HG03139 (cell line): ENCODE results near the gene MMP24OS.

Experiments used
- ATAC-seq: cut with Tn5 transposase; IDR thresholded peaks from one replicate; pipeline ENCODE4 v1.9.1; 2021; ENCODE audit not compliant: unreplicated experiment

Gene MMP24OS

DNA sequence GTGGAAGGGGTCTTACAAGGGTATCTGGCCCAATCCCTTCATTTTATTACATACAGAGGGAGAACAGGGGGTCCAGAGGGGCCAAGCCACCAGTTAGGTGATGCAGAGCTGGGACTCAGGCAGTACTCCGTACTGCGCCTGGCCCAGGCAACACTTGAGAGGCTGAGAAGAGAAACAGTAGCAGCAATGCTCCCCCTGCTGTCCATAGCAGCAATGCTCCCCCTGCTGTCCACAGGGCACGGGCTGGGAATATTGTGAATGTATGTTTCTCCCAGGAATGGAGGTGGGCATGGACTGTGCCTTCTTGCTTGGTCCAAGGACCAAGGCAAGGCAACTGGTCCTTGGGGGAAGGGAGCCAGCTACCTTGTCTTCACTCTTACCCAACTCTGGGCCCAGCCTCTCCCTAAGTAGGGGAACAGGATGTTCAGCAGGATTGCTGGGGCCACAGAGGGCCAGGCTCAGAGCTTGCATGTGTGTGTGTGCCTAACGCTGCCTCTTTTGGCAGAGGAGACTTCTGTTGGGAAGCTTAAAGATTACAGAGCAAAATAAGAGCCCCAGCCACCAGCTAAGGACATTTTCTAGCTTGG, 29.1 kb upstream of the MMP24OS start:
- ATAC-seq: no peak

DNA sequence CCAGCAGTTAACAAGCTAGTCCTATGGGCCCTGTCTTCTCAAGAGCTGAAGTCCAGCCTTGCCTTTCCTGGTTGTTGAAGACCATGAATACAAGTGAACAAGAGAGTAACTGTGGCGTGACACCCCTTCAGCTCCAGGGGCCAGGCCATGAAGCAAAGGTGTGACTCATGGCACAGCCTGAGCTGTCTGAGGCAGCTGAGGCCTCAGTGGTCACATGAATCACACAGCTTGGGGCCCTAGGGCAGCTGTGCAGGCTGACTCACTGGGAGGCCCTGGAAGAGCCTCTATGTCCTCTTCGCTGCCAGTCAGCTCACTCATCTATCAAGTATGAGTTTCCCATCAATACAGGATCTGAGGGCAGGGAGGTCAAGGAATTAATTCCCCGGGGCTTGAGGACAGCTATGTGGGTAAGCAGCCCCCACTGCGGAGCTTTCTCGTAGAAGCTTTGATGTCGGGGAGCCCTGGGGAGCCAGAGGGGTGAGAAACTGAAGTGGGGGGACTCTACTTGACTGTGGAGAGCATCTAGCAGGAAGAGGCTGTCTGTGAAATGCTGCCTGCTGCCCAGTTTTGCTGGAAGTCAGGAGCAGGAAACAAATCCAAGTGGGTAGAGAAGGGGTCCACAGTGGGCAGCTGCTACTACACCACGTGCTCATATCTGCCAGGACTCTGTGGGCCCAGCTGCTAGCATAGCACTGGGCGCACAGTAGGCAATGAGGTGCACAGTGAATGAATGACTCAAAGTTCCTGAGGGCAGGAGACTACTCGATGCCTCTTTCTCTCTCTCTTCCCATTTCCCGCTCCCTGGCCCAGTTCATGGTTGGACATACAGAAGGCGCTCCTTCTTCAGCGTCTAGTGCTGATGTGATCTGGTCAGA, 28.0 kb upstream of the MMP24OS start:
- no peak for ATAC-seq

DNA sequence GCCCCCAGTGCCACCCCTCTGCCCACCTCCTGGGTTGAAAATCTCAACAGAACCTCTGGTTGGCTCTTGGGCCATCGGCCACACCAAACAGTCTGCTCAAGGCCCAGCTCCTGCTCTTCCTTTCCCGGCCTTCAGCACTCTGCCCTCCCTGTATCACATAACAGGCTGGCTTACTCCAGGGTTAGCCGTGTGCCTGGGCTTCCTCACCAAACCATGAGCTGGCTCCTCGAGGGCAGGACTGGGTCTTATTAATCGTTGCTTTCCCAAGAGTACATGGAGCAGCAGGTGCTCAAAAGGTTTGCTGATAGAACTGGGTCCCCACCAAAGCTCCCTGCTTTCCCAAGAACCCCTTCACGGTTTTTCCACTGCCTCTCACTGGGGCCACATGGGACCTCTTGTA, 27.0 kb upstream of the MMP24OS start:
- ATAC-seq: no peak

- ATAC-seq: no peak
These were observed 26.0 kb upstream of the MMP24OS start for GRCh38 chr20:35303735-35304491.

GRCh38 chr20:35303382-35303734, 25.4 kb upstream of the MMP24OS start:
- no peak for ATAC-seq

DNA sequence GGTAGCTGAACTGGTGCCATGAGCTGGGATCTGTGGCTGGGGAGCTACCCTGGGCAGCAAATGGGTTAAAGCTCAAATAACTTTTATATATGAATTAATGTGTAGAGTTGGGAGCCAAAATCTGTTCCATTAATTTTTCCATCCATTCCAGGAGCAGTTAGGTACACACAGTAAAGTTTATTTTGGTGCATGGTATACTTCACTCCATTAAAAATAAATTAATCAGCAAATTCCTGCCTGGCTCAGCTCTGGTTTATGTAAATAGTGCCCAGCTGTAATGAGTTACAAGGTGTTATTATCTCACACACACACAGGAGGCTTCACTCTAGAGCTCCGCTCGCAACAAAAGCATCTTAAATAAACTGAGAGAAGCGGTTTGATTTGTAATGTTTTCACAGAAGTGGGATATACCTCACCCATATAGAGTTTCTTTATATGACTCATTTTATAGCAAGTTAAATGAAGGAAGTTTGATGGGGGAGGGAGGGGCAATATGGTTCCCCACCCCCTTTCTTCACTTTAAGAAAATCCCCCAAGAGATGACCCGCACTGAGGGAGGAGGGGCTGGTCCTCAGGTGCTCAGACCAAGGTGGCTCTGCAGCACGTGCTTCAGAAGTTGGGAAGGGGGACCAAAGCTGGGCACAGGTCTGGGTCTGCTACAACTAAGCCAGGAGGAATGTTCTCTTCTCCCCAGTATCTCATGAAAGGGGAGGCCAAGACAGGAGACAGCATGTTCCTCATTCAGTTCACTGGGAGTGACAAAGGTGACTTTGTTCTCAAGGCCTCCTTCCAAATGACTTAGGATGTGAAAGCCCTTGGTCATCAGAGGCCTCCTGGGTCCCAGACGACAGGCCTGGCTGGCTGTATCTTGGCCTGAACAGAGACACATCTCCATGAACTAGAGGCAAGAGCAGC, 24.8 kb upstream of the MMP24OS start:
- ATAC-seq: no peak

DNA sequence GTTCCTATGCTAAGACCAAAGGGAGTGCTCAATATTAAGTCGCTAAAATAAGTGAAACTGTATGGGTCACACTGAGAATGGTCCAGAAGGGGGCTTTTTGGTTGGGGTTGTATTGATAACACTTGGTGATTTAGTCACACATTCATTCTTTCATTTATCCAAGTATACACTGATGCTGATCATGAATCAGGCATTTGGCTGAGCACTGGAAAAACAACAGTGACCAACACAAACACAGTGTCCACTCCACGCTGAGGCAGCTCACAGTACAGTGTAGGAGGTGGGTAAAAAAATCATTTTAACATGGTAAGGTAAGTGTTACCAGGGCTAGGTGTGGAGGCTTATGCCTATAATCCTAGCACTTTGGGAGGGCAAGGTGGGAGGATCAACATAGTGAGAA, 23.5 kb upstream of the MMP24OS start:
- no peak for ATAC-seq

GRCh38 chr20:35300469-35301262, 22.7 kb upstream of the MMP24OS start:
- no peak for ATAC-seq

DNA sequence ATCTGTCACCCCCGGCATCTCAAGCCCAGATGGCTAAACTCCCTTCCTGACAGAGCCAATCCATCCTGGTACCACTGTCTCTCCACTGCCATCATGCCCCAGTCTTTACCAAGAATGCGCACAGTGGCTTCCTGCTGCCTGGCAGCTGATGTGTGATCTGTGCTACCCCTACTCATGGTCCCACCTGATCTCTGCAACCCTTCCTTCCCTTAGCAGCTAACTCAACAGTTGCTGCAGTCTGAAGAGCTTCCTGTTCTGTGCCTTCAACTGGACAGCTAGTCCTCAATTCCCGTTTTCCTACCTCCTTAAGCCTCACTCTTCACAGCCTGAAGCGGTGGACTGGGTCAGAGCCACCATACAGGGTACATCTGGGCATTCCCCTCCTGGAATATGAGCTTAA, 21.9 kb upstream of the MMP24OS start:
- ATAC-seq: no peak

DNA sequence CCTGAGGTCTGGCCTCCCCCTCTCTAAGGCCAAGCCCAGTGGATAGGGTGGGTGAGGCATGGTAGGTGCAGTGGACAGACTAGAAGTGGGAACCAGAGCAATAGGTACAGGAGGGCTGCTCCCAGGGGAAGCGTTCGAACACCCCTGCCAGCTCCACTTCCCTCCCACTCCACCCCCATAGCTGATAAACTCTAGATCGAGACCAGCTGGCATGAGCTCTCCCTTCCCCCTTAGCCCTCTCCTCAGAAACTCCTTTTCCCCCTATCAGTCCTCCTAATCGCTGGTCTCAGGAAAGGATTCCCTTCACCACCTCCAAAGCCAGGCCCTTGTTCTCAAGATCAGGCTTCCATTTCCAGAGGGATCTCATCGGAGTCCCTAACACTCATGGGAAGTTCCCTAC, 20.3 kb upstream of the MMP24OS start:
- no peak for ATAC-seq

- ATAC-seq: no peak
These were observed 19.8 kb upstream of the MMP24OS start for GRCh38 chr20:35297740-35298139.

DNA sequence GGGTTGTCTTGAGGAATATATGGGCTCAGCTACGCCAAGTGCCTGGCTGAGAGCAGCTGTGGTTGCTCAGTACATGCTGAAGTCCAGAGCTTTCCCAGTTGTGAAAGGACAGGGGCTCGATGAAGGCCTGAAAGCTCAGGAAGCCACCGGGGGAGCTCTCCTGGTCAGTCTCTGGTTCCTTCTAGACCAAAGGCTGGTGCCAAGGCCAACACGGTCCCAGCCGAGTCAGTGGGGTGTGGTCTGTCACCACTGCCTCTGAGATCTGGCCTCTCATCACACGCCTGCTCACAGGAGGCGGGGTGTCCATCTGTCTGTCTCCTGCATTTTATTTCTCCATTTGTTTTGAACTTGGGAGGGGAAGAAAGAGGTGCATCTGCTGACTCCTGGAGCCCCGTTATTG, 19.2 kb upstream of the MMP24OS start:
- ATAC-seq: no peak

DNA sequence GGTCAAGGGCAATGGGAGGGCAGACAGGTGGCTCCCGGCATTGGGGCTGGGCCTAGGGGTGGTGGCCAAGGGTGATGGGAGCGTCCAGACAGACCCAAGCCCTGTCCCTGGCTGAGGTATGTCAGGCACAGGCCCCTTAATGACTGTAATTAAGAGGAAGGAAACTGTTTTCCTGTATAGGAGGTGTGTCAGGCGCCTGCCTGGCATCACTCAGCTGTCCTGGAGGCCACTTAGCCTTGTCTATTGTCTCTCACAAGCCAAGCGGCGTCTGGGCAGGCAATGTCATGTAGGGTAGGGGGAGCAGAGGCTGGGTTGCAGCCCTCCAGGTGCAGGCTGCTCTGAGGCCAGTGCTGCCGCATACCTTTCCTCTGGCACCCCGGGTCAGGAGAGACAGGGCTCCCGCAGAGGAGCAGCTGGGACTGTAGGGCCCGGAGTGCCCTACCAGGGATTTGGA, 18.2 kb upstream of the MMP24OS start:
- no peak for ATAC-seq

- no peak for ATAC-seq
These were observed 17.8 kb upstream of the MMP24OS start for GRCh38 chr20:35295674-35296073.

DNA sequence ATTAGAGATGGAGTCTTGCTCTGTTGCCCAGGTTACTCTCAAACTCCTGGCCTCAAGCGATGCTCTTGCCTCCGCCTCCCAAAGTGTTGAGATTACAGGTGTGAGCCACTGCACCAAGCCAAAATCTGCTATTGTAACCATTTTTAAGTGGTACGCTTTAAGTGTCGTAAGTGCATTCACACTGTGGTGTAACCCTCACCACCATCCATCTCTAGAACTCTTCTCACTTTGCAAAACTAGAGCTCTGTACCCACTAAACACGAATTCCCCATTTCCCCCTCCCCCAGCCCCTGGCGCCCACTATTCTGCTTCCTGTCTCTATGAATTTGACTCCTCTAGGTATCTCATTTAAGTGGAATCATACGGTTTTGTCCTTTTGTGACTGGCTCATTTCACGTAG, 17.1 kb upstream of the MMP24OS start:
- ATAC-seq: no peak

GRCh38 chr20:35294293-35294685, 16.4 kb upstream of the MMP24OS start:
- ATAC-seq: no peak

GRCh38 chr20:35293303-35294292, 15.7 kb upstream of the MMP24OS start:
- no peak for ATAC-seq

GRCh38 chr20:35292504-35293285, 14.8 kb upstream of the MMP24OS start:
- ATAC-seq: no peak
